GM18873 (cell line): ENCODE data around the gene CFAP61.
"Not testable (repeated sequence)": the region's sequence is repeated elsewhere in the genome, so short reads cannot be mapped to it uniquely, and the experiment has no call there.

Source experiments
- ATAC-seq: cut with Tn5 transposase; IDR thresholded peaks from one replicate; pipeline ENCODE4 v1.9.1; 2021; ENCODE audit warnings: mild to moderate bottlenecking, moderate library complexity, moderate number of reproducible peaks; ENCODE audit not compliant: unreplicated experiment, low FRiP score

Gene CFAP61

GRCh38 chr20:20052074-20052970 lies at the start of gene CFAP61, which contains the start of gene CRNKL1:
TSS of gene CFAP61 (plus strand) at chr20:20052532. CDS start at chr20:20056654, 4,122 bp downstream.
TSS of gene CRNKL1 (minus strand) at chr20:20052466. CDS start at chr20:20052342, 124 bp downstream.
- ATAC-seq = peak; percentile 88

GRCh38 chr20:20003031-20003954 lies 49.0 kb upstream of the CFAP61 start:
- ATAC-seq = no peak

GRCh38 chr20:20003955-20004322 lies 48.4 kb upstream of the CFAP61 start:
- not testable (repeated sequence) for ATAC-seq

GRCh38 chr20:20005342-20005741 lies 47.0 kb upstream of the CFAP61 start:
- no peak for ATAC-seq

- ATAC-seq = no peak
Observed at GRCh38 chr20:20009784-20010253, 42.5 kb upstream of the CFAP61 start.

- no peak for ATAC-seq
Observed at GRCh38 chr20:20010639-20011500, 41.5 kb upstream of the CFAP61 start.

- ATAC-seq = no peak
Observed at GRCh38 chr20:20012541-20012940, 39.8 kb upstream of the CFAP61 start.

- ATAC-seq = no peak
Observed at GRCh38 chr20:20014659-20015058, 37.7 kb upstream of the CFAP61 start.

- ATAC-seq = peak; percentile 97
Observed at GRCh38 chr20:20017001-20017843, 35.1 kb upstream of the CFAP61 start, which contains the start of gene NAA20. TSS of gene NAA20 (plus strand) at chr20:20017362. CDS start at chr20:20017397, 35 bp downstream.

GRCh38 chr20:20017844-20018185 lies 34.5 kb upstream of the CFAP61 start:
- ATAC-seq = no peak

GRCh38 chr20:20018366-20018765 lies 34.0 kb upstream of the CFAP61 start:
- no peak for ATAC-seq

GRCh38 chr20:20019123-20019522 lies 33.2 kb upstream of the CFAP61 start:
- ATAC-seq = no peak

- ATAC-seq = no peak
Observed at GRCh38 chr20:20020908-20021307, 31.4 kb upstream of the CFAP61 start.

- ATAC-seq = no peak
Observed at GRCh38 chr20:20021835-20022234, 30.5 kb upstream of the CFAP61 start.

GRCh38 chr20:20022498-20022897 lies 29.8 kb upstream of the CFAP61 start:
- peak; percentile 55 for ATAC-seq

GRCh38 chr20:20023395-20023794 lies 28.9 kb upstream of the CFAP61 start:
- no peak for ATAC-seq

- ATAC-seq = no peak
Observed at GRCh38 chr20:20024942-20025341, 27.4 kb upstream of the CFAP61 start.

GRCh38 chr20:20027284-20027683 lies 25.0 kb upstream of the CFAP61 start:
- no peak for ATAC-seq

- ATAC-seq = no peak
Observed at GRCh38 chr20:20031790-20032189, 20.5 kb upstream of the CFAP61 start.
